ENCODE measurements around the gene CCDC178.
"Not testable (repeated sequence)": the region's sequence is repeated elsewhere in the genome, so short reads cannot be mapped to it uniquely, and the experiment has no call there.

Gene CCDC178

GRCh38 chr18:32968248-32968647, 472.3 kb downstream of the CCDC178 start:
- no peak for DNase-seq

- DNase-seq: no peak
Observed at GRCh38 chr18:32966141-32966540, 474.4 kb downstream of the CCDC178 start.

- DNase-seq: no peak
Observed at GRCh38 chr18:32961538-32961937, 479.0 kb downstream of the CCDC178 start.

- no peak for DNase-seq
Observed at GRCh38 chr18:32958746-32959145, 481.8 kb downstream of the CCDC178 start.

GRCh38 chr18:32956591-32957315, 483.8 kb downstream of the CCDC178 start:
- DNase-seq: no peak

GRCh38 chr18:32952318-32952717, 488.2 kb downstream of the CCDC178 start:
- not testable (repeated sequence) for DNase-seq

GRCh38 chr18:32937597-32937996, 502.9 kb downstream of the CCDC178 start:
- DNase-seq: peak; percentile 70

- peak; percentile 59 for DNase-seq
Observed at GRCh38 chr18:32937066-32937465, 503.5 kb downstream of the CCDC178 start.

- DNase-seq: no peak
Observed at GRCh38 chr18:32934201-32934600, 506.3 kb downstream of the CCDC178 start.

- DNase-seq: peak; percentile 4
Observed at GRCh38 chr18:32930695-32931301, 509.7 kb downstream of the CCDC178 start.

- no peak for DNase-seq
Observed at GRCh38 chr18:32929213-32929612, 511.3 kb downstream of the CCDC178 start.

- no peak for DNase-seq
Observed at GRCh38 chr18:32922951-32923430, 517.5 kb downstream of the CCDC178 start.

GRCh38 chr18:32920796-32921787, 519.4 kb downstream of the CCDC178 start:
- DNase-seq: no peak

- DNase-seq: peak; percentile 10
Observed at GRCh38 chr18:32919799-32920198, 520.7 kb downstream of the CCDC178 start.

- DNase-seq: no peak
Observed at GRCh38 chr18:32918692-32919250, 521.8 kb downstream of the CCDC178 start.

- no peak for DNase-seq
Observed at GRCh38 chr18:32915516-32915915, 525.0 kb downstream of the CCDC178 start.

GRCh38 chr18:32911660-32912284, 528.7 kb downstream of the CCDC178 start:
- DNase-seq: no peak

- DNase-seq: no peak
Observed at GRCh38 chr18:32910694-32911296, 529.7 kb downstream of the CCDC178 start.

GRCh38 chr18:32909798-32910561, 530.5 kb downstream of the CCDC178 start:
- DNase-seq: no peak

- DNase-seq: no peak
Observed at GRCh38 chr18:32908424-32908805, 532.1 kb downstream of the CCDC178 start.
